HFF-Myc (cell line): ENCODE measurements around the gene BAG3.

Experiments
- DNase-seq: peaks from one replicate; pipeline ENCODE4 v3.0.0-alpha.2; 2011; ENCODE audit warnings: low read depth; ENCODE audit errors: extremely low read depth
- H3K4me3 ChIP-seq: replicated peaks from 2 replicates; pipeline ENCODE4 v1.5.1; 2011; ENCODE audit warnings: low read depth, mild to moderate bottlenecking, control low read depth, low read length
- CTCF ChIP-seq: IDR thresholded peaks from 2 replicates; pipeline ENCODE4 v1.5.1; 2012; ENCODE audit warnings: mild to moderate bottlenecking, low read depth, low read length, control low read depth; ENCODE audit errors: missing control alignments

BAG3 gene

GRCh38 chr10:119625570-119626280 is 25.5 kb upstream of the BAG3 start:
- DNase-seq = no peak
- TF ChIP-seq CTCF = no peak
- no peak overlapping the region for H3K4me3 ChIP-seq

DNA sequence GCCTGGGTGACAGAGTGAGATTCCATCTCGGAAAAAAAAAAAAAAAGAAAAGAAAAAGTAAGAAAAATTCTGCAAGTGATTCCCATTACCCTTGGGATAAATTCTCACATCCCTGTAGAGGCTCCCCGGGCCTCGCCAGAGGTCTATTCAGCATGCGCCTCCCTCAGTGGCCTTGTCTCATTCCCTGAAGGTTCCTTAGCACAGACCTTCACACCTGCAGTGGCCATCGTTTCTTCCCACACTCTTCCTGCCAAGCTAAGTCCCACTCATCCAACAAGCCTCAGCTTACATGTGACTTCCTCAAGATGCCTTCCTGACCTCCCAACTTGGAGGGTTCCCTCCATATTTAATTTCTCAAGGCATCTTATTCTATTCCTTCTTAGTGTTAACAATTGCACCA is 20.9 kb upstream of the BAG3 start:
- no peak overlapping the region for H3K4me3 ChIP-seq
- no peak for TF ChIP-seq CTCF
- DNase-seq = no peak

DNA sequence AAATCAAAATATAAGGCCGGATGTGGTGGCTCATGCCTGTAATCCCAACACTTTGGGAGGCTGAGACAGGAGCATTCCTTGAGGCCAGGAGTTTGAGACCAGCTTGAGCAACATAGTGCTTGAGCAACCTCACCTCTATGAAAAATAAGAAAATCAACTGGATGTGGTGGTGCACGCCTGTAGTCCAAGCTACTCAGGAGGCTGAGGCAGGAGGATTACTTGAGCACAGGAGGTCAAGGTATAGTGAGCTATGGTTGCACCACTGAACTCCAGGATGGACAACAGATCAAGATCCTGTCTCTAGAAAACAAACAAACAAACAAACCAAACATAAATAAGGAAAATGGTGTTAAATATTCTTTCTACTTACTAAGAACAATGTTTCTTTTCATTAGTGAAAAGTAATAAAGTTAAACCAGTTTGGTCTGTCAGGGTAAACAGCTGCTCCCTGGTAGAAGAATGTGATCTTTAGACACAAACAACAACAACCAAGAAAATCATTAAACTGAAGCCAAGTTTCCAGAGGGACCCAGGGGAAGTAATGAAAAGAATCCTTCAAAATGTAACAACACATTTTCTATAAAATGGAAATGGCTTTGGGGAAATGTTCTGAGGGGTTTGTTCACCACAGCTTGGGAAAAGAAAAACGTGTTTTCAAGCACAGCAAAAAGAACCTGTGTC is 17.5 kb upstream of the BAG3 start:
- no peak for TF ChIP-seq CTCF
- no peak overlapping the region for H3K4me3 ChIP-seq
- no peak for DNase-seq

GRCh38 chr10:119634219-119634544 is 17.0 kb upstream of the BAG3 start:
- no peak for DNase-seq
- TF ChIP-seq CTCF = no peak

GRCh38 chr10:119637631-119638030 is 13.5 kb upstream of the BAG3 start:
- DNase-seq = no peak

More at GRCh38 chr10:119634219-119634544, 17.0 kb upstream of the BAG3 start:
- no peak overlapping the region for H3K4me3 ChIP-seq

GRCh38 chr10:119638982-119639381 is 12.2 kb upstream of the BAG3 start:
- H3K4me3 ChIP-seq = no peak overlapping the region
- TF ChIP-seq CTCF = no peak
- DNase-seq = no peak

More at GRCh38 chr10:119637631-119638030, 13.5 kb upstream of the BAG3 start:
- TF ChIP-seq CTCF = no peak
- no peak overlapping the region for H3K4me3 ChIP-seq
